Measurements from ENCODE around the gene ATP2C2. TPM values are rescaled to one million over a fixed set of nuclear protein-coding genes. Genes with fewer than 3 reads are reported as not detected.
"Not testable (repeated sequence)": the region's sequence is repeated elsewhere in the genome, so short reads cannot be mapped to it uniquely, and the experiment has no call there.

ATP2C2 gene
- total RNA-seq, 2 donors from 2014 or later = 2.0 to 2.6 TPM

- peaks cover 16% of the 10 kb centered on the region for H3K4me1 Mint-ChIP-seq
- Histone ChIP-seq H3K27ac (ENCODE audit: low read depth, low read length) (no peak overlapping the region), H3K4me3 (ENCODE audit: low read length) (no peak overlapping the region), H3K36me3 (ENCODE audit: control insufficient read depth, insufficient read depth, low read length) (no peaks in the 10 kb centered on the region), H3K27me3 (ENCODE audit: control insufficient read depth, insufficient read depth, low read length, poor library complexity, severe bottlenecking) (no peaks in the 10 kb centered on the region), H3K9ac (ENCODE audit: extremely low read depth, low read length, poor library complexity, severe bottlenecking) (no peak overlapping the region), H3K4me1 (ENCODE audit: control insufficient read depth, insufficient read depth, low read length) (peaks cover 4% of the 10 kb centered on the region), H3K9me3 (ENCODE audit: control insufficient read depth, low read length) (no peaks in the 10 kb centered on the region)
- H3K36me3 Mint-ChIP-seq (ENCODE audit: low read depth) = no peaks in the 10 kb centered on the region
- TF ChIP-seq CTCF (conservative IDR thresholded peaks at IDR 0.05) = no peak
- DNase-seq = peak; percentile 30
- no peak overlapping the region for H3K4me3 Mint-ChIP-seq
- 93 to 96% methylated on average over 10 of the region's 10 CpGs for WGBS, 2 experiments (ENCODE audit: insufficient coverage in 1 of 2, insufficient read length in 1 of 2)
- H3K9me3 Mint-ChIP-seq = no peaks in the 10 kb centered on the region
- no peak overlapping the region for H3K27ac Mint-ChIP-seq
- H3K27me3 Mint-ChIP-seq (ENCODE audit: insufficient read depth) = no peaks in the 10 kb centered on the region
These were observed 80.1 kb downstream of the ATP2C2 start for GRCh38 chr16:84448444-84448843.

GRCh38 chr16:84449156-84450140, 81.1 kb downstream of the ATP2C2 start:
- Histone ChIP-seq H3K9me3 (ENCODE audit: control insufficient read depth, low read length) (no peaks in the 10 kb centered on the region), H3K4me3 (ENCODE audit: low read length) (no peak overlapping the region), H3K36me3 (ENCODE audit: control insufficient read depth, insufficient read depth, low read length) (no peaks in the 10 kb centered on the region), H3K27me3 (ENCODE audit: control insufficient read depth, insufficient read depth, low read length, poor library complexity, severe bottlenecking) (no peaks in the 10 kb centered on the region), H3K4me1 (ENCODE audit: control insufficient read depth, insufficient read depth, low read length) (peaks cover 4% of the 10 kb centered on the region), H3K9ac (ENCODE audit: extremely low read depth, low read length, poor library complexity, severe bottlenecking) (no peak overlapping the region), H3K27ac (ENCODE audit: low read depth, low read length) (no peak overlapping the region)
- Mint-ChIP-seq H3K36me3 (ENCODE audit: low read depth) (no peaks in the 10 kb centered on the region), H3K4me1 (peaks cover 13% of the 10 kb centered on the region), H3K4me3 (no peak overlapping the region), H3K27ac (no peak overlapping the region), H3K9me3 (no peaks in the 10 kb centered on the region), H3K27me3 (ENCODE audit: insufficient read depth) (no peaks in the 10 kb centered on the region)
- 93% methylated on average over 34 to 38 of the region's 38 CpGs for WGBS, 2 experiments (ENCODE audit: insufficient coverage in 1 of 2, insufficient read length in 1 of 2)
- peak; percentile 43 for DNase-seq
- no peak for TF ChIP-seq CTCF (conservative IDR thresholded peaks at IDR 0.05)

GRCh38 chr16:84450176-84450865, 82.0 kb downstream of the ATP2C2 start:
- Mint-ChIP-seq H3K27me3 (ENCODE audit: insufficient read depth) (no peaks in the 10 kb centered on the region), H3K4me1 (peaks cover 13% of the 10 kb centered on the region), H3K27ac (no peak overlapping the region), H3K4me3 (no peak overlapping the region), H3K36me3 (ENCODE audit: low read depth) (no peaks in the 10 kb centered on the region), H3K9me3 (no peaks in the 10 kb centered on the region)
- H3K36me3 ChIP-seq (ENCODE audit: control insufficient read depth, insufficient read depth, low read length) = no peaks in the 10 kb centered on the region
- no peak overlapping the region for H3K4me3 ChIP-seq (ENCODE audit: low read length)
- 88 to 100% methylated on average over 5 to 11 of the region's 11 CpGs for WGBS, 2 experiments (ENCODE audit: insufficient coverage in 1 of 2, insufficient read length in 1 of 2)
- H3K4me1 ChIP-seq (ENCODE audit: control insufficient read depth, insufficient read depth, low read length) = peaks cover 4% of the 10 kb centered on the region
- no peaks in the 10 kb centered on the region for H3K9me3 ChIP-seq (ENCODE audit: control insufficient read depth, low read length)
- no peak overlapping the region for H3K27ac ChIP-seq (ENCODE audit: low read depth, low read length)
- no peak overlapping the region for H3K9ac ChIP-seq (ENCODE audit: extremely low read depth, low read length, poor library complexity, severe bottlenecking)
- no peaks in the 10 kb centered on the region for H3K27me3 ChIP-seq (ENCODE audit: control insufficient read depth, insufficient read depth, low read length, poor library complexity, severe bottlenecking)
- no peak for TF ChIP-seq CTCF (conservative IDR thresholded peaks at IDR 0.05)
- peak; percentile 17 for DNase-seq

GRCh38 chr16:84451010-84451676, 82.8 kb downstream of the ATP2C2 start:
- not testable (repeated sequence) for H3K27ac Mint-ChIP-seq; H3K27me3 Mint-ChIP-seq (ENCODE audit: insufficient read depth); H3K9me3 ChIP-seq (ENCODE audit: control insufficient read depth, low read length); H3K27me3 ChIP-seq (ENCODE audit: control insufficient read depth, insufficient read depth, low read length, poor library complexity, severe bottlenecking); H3K36me3 ChIP-seq (ENCODE audit: control insufficient read depth, insufficient read depth, low read length); H3K36me3 Mint-ChIP-seq (ENCODE audit: low read depth); H3K9ac ChIP-seq (ENCODE audit: extremely low read depth, low read length, poor library complexity, severe bottlenecking); H3K9me3 Mint-ChIP-seq; H3K27ac ChIP-seq (ENCODE audit: low read depth, low read length); H3K4me1 Mint-ChIP-seq; H3K4me3 Mint-ChIP-seq; H3K4me1 ChIP-seq (ENCODE audit: control insufficient read depth, insufficient read depth, low read length); H3K4me3 ChIP-seq (ENCODE audit: low read length)
- DNase-seq = peak; percentile 29
- 88 to 91% methylated on average over 4 to 9 of the region's 9 CpGs for WGBS, 2 experiments (ENCODE audit: insufficient coverage in 1 of 2, insufficient read length in 1 of 2)
